Nephron progenitor cell (in vitro differentiated cells): ENCODE measurements around the gene ASMT.
"Not testable (repeated sequence)": the region's sequence is repeated elsewhere in the genome, so short reads cannot be mapped to it uniquely, and the experiment has no call there.

ENCODE experiments used
- DNase-seq: peaks from one replicate; pipeline ENCODE4 v3.0.0; 2021
- H3K27ac Mint-ChIP-seq: 2 replicates; pipeline ENCODE4 v1.8.0; 2021; ENCODE audit warnings: mild to moderate bottlenecking, moderate library complexity, mixed read lengths
- H3K27me3 Mint-ChIP-seq: 2 replicates; pipeline ENCODE4 v1.8.0; 2021; ENCODE audit warnings: mild to moderate bottlenecking, low read depth, mixed read lengths; ENCODE audit not compliant: poor library complexity
- H3K36me3 Mint-ChIP-seq: 2 replicates; pipeline ENCODE4 v1.8.0; 2021; ENCODE audit warnings: low read depth, mixed read lengths
- H3K4me1 Mint-ChIP-seq: 2 replicates; pipeline ENCODE4 v1.8.0; 2021; ENCODE audit warnings: mixed read lengths
- H3K4me3 Mint-ChIP-seq: 2 replicates; pipeline ENCODE4 v1.8.0; 2021; ENCODE audit warnings: mild to moderate bottlenecking, moderate library complexity, mixed read lengths
- H3K9me3 Mint-ChIP-seq: 2 replicates; pipeline ENCODE4 v1.8.0; 2021; ENCODE audit warnings: mild to moderate bottlenecking, moderate library complexity, mixed read lengths
- TF ChIP-seq, protein P1 (sequence below): fragments of 200-600 bp; sonication (generic); IDR thresholded peaks from 2 replicates; pipeline ENCODE4 v1.5.0; 2021; ENCODE audit warnings: antibody characterized with exemption

Gene ASMT

GRCh38 chrX:1609762-1610161 is 5.1 kb upstream of the ASMT start:
- H3K36me3 Mint-ChIP-seq = peaks cover 9% of the 10 kb centered on the region
- H3K4me3 Mint-ChIP-seq = no peak overlapping the region
- no peaks in the 10 kb centered on the region for H3K9me3 Mint-ChIP-seq
- peaks cover 18% of the 10 kb centered on the region for H3K4me1 Mint-ChIP-seq
- H3K27me3 Mint-ChIP-seq = peaks cover 8% of the 10 kb centered on the region
- DNase-seq = no peak
- TF ChIP-seq, protein P1, sequence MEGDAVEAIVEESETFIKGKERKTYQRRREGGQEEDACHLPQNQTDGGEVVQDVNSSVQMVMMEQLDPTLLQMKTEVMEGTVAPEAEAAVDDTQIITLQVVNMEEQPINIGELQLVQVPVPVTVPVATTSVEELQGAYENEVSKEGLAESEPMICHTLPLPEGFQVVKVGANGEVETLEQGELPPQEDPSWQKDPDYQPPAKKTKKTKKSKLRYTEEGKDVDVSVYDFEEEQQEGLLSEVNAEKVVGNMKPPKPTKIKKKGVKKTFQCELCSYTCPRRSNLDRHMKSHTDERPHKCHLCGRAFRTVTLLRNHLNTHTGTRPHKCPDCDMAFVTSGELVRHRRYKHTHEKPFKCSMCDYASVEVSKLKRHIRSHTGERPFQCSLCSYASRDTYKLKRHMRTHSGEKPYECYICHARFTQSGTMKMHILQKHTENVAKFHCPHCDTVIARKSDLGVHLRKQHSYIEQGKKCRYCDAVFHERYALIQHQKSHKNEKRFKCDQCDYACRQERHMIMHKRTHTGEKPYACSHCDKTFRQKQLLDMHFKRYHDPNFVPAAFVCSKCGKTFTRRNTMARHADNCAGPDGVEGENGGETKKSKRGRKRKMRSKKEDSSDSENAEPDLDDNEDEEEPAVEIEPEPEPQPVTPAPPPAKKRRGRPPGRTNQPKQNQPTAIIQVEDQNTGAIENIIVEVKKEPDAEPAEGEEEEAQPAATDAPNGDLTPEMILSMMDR = no peak
- peak overlapping the region; percentile 95 for H3K27ac Mint-ChIP-seq

DNA sequence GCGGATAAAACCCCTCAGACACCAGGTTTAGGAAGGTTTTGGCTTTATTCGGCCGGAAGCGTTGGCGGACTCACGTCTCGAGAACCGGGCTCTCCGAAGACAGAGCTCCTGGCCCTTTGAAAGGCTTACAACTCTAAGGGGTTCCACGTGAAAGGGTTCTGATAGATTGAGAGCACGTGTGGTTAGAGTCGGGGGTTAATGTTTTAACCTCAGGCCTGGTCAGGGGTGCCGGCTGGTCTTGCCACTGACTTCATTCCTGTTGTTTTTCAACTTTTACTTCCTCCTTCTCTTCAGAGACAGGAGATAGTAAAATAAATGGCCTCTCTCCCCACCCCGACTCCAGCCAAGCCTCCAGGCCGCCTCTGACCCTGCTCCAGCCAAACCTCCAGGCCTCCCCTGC is 4.7 kb upstream of the ASMT start:
- TF ChIP-seq, protein P1 = no peak

GRCh38 chrX:1610736-1611135 is 4.1 kb upstream of the ASMT start:
- TF ChIP-seq, protein P1 = no peak

More for the DNA sequence above, 4.7 kb upstream of the ASMT start:
- Mint-ChIP-seq H3K4me1 (peaks cover 18% of the 10 kb centered on the region), H3K36me3 (peaks cover 6% of the 10 kb centered on the region), H3K27ac (peak overlapping the region; percentile 95), H3K9me3 (no peaks in the 10 kb centered on the region), H3K4me3 (no peak overlapping the region), H3K27me3 (peaks cover 8% of the 10 kb centered on the region)
- DNase-seq = no peak

GRCh38 chrX:1612641-1613286 is 2.1 kb upstream of the ASMT start:
- Mint-ChIP-seq H3K9me3 (no peaks in the 10 kb centered on the region), H3K36me3 (no peaks in the 10 kb centered on the region), H3K4me3 (no peak overlapping the region), H3K27ac (peak overlapping the region; percentile 4), H3K4me1 (peaks cover 18% of the 10 kb centered on the region), H3K27me3 (peaks cover 8% of the 10 kb centered on the region)
- TF ChIP-seq, protein P1 = no peak
- no peak for DNase-seq

More at GRCh38 chrX:1610736-1611135, 4.1 kb upstream of the ASMT start:
- no peak overlapping the region for H3K4me3 Mint-ChIP-seq
- H3K9me3 Mint-ChIP-seq = no peaks in the 10 kb centered on the region
- H3K27ac Mint-ChIP-seq = peak overlapping the region; percentile 95
- peaks cover 8% of the 10 kb centered on the region for H3K27me3 Mint-ChIP-seq
- DNase-seq = no peak
- no peaks in the 10 kb centered on the region for H3K36me3 Mint-ChIP-seq
- H3K4me1 Mint-ChIP-seq = peaks cover 18% of the 10 kb centered on the region

DNA sequence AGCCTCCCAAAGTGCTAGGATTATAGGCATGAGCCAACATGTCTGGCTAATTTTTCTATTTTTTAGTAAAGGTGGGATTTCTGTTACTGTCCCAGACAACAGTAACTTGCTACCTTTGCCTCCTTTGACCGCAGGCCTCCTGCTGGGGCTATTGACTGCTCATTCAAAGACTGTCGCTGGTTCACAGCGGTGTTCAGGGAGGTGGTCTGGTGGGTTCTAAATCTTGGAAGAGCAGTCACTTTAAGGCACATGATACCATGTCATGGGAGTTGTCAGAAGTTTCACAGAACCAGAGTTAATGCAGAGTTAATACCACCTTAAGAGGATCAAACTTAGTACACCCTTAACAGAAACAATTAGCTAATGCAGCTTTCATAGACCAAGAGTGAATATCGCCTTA is 3.8 kb downstream of the ASMT start:
- Mint-ChIP-seq H3K4me3 (no peak overlapping the region), H3K27ac (no peak overlapping the region), H3K36me3 (no peaks in the 10 kb centered on the region), H3K4me1 (no peaks in the 10 kb centered on the region), H3K27me3 (peaks cover 3% of the 10 kb centered on the region), H3K9me3 (no peaks in the 10 kb centered on the region)
- no peak for DNase-seq
- TF ChIP-seq, protein P1 = no peak

- peaks cover 3% of the 10 kb centered on the region for H3K4me1 Mint-ChIP-seq
- H3K27me3 Mint-ChIP-seq = peaks cover 13% of the 10 kb centered on the region
- DNase-seq = no peak
- H3K27ac Mint-ChIP-seq = peak overlapping the region; percentile 72
- TF ChIP-seq, protein P1 = no peak
- H3K4me3 Mint-ChIP-seq = no peak overlapping the region
- H3K9me3 Mint-ChIP-seq = peaks cover 4% of the 10 kb centered on the region
- H3K36me3 Mint-ChIP-seq = no peaks in the 10 kb centered on the region
Observed at GRCh38 chrX:1623691-1624090, 8.8 kb downstream of the ASMT start.

DNA sequence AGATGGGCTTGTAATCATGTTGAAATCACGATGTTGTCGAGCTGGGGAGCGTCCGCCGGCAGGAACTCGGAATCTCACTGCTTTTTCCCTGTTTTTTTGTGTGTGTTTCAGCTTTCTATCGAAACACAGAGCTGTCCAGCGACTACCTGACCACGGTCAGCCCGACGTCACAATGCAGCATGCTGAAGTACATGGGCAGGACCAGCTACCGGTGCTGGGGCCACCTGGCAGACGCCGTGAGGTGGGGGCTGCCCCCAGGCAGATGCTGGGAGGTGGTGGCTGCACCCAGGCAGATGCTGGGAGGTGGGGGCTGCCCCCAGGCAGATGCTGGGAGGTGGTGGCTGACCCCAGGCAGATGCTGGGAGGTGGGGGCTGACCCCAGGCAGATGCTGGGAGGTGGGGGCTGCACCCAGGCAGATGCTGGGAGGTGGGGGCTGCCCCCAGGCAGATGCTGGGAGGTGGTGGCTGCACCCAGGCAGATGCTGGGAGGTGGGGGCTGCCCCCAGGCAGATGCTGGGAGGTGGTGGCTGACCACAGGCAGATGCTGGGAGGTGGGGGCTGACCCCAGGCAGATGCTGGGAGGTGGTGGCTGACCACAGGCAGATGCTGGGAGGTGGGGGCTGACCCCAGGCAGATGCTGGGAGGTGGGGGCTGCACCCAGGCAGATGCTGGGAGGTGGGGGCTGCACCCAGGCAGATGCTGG is 9.4 kb downstream of the ASMT start:
- not testable (repeated sequence) for H3K36me3 Mint-ChIP-seq, H3K4me1 Mint-ChIP-seq, DNase-seq, H3K9me3 Mint-ChIP-seq, H3K4me3 Mint-ChIP-seq, H3K27ac Mint-ChIP-seq
- H3K27me3 Mint-ChIP-seq = peaks cover 19% of the 10 kb centered on the region

GRCh38 chrX:1624861-1625215 is 10.0 kb downstream of the ASMT start:
- H3K4me1 Mint-ChIP-seq, H3K4me3 Mint-ChIP-seq, DNase-seq, H3K27ac Mint-ChIP-seq, H3K36me3 Mint-ChIP-seq: not testable (repeated sequence)
- Mint-ChIP-seq H3K9me3 (peaks cover 12% of the 10 kb centered on the region), H3K27me3 (peaks cover 21% of the 10 kb centered on the region)
